MG63 (cell line): ENCODE data around the gene MFAP5. TPM values are rescaled to one million over a fixed set of nuclear protein-coding genes. Genes with fewer than 3 reads are reported as not detected.
A peak's percentile ranks its signal among the peaks of the same experiment; 100 is the strongest.

Source experiments
- DNase-seq: peaks from one replicate; pipeline ENCODE4 v3.0.0-alpha.2; 2020
- H3K27me3 ChIP-seq: fragments of 250-450 bp; sonication (Bioruptor Pico); 2 replicates; pipeline ENCODE4 v1.5.1; 2020; ENCODE audit warnings: mild to moderate bottlenecking, moderate library complexity
- H3K36me3 ChIP-seq: fragments of 250-450 bp; sonication (Bioruptor Pico); 2 replicates; pipeline ENCODE4 v1.5.1; 2020; ENCODE audit warnings: mild to moderate bottlenecking, moderate library complexity
- H3K4me3 ChIP-seq: fragments of 250-450 bp; sonication (Bioruptor Pico); 2 replicates; pipeline ENCODE4 v1.5.1; 2020; ENCODE audit warnings: mild to moderate bottlenecking, moderate library complexity
- H3K9me3 ChIP-seq: fragments of 250-450 bp; sonication (Bioruptor Pico); 2 replicates; pipeline ENCODE4 v1.5.1; 2020; ENCODE audit warnings: mild to moderate bottlenecking, moderate library complexity
- total RNA-seq: library from RNA; depleted of rRNA; stranded (reverse); fragments of >200 nt; shearing (Covaris generic); gene quantifications from 2 replicates; pipeline ENCODE4 v1.2.3, GENCODE V29; 2014; ENCODE audit warnings: low replicate concordance; rRNA removed

MFAP5 gene, protein sequence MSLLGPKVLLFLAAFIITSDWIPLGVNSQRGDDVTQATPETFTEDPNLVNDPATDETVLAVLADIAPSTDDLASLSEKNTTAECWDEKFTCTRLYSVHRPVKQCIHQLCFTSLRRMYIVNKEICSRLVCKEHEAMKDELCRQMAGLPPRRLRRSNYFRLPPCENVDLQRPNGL
- total RNA-seq, result 39.0 and 54.5 TPM in 2 replicates

- H3K9me3 ChIP-seq, result no peaks in the 10 kb centered on the region
- DNase-seq, result peak; percentile 65
- H3K27me3 ChIP-seq, result no peaks in the 10 kb centered on the region
- H3K36me3 ChIP-seq, result no peaks in the 10 kb centered on the region
- peak within 1 kb of the TSS; percentile 31 for H3K4me3 ChIP-seq
These were observed at the start of gene MFAP5 for GRCh38 chr12:8662593-8662992. Gene MFAP5, minus strand, starts transcription at chr12:8662826. Its CDS starts 722 bp downstream, at chr12:8662104.

DNA sequence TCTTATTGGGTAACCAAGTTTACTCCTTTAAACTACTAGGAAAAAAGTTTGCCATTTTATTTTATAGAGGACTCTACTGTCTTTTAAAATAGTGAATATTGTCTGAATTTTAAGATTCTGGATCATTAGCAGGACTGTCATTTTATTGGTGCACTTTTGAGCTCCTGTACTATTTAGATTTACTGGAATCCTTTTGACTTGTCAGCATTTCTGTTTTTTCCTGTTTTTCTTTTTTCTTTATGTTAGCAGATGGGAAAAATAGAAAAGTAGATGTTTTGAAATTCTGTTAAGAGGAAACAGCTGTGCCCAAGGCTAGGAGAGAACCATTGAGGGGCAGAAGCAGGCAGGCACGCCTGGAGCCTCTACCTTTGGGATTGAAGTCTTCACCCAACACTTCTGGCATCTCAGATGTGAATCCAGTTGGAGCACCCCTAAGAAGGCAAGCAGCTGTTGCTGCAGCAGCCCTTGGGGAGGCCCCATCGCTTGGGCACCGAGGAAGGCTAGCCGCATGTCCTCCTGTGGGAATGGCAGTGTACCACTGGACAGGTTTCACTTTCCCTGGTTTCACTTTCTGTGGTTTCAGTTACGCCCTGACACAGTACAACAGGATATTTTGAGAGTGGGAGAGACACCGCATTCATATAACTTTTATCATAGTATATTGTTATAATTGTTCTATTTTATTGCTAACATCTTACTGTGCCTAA lies 46.7 kb upstream of the MFAP5 start:
- Histone ChIP-seq H3K4me3 (peak overlapping the region; percentile 35), H3K9me3 (no peaks in the 10 kb centered on the region), H3K36me3 (peaks cover 5% of the 10 kb centered on the region; the same call in 1 of the 2 replicates), H3K27me3 (no peaks in the 10 kb centered on the region)
- DNase-seq, result peak; percentile 22

GRCh38 chr12:8702159-8702558 lies 39.5 kb upstream of the MFAP5 start:
- H3K36me3 ChIP-seq, result peaks cover 3% of the 10 kb centered on the region; the same call in 1 of the 2 replicates
- DNase-seq, result no peak
- no peaks in the 10 kb centered on the region for H3K27me3 ChIP-seq
- H3K9me3 ChIP-seq, result no peaks in the 10 kb centered on the region
- no peak overlapping the region for H3K4me3 ChIP-seq

DNA sequence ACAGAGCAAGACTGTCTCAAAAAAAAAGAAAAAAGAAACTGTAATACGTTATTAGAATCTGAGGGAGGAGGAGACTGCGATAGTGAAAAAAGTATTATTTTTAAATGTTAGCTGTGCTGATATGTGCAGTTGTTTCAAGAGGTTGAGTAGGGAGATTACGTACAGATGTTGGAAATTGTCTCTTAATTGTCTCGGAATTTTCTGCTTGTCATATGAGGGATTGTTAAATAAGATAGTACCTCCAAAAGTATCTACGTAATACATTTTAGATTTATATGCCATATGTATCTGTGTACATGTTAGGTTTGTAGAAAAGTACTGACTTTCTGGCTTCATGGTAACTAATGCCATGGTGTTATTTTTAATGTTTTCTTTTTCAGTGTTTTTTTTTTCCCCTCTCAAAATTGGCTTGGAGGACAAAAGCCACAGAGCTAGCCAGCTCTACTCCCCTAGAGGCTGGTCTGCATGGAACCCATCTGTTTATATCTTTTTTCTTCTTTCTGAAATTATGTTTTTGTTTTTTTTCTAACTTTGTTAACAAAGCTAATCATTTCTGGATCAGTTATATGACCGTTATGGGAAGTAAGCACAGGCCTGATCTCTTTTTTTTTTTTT lies 38.5 kb upstream of the MFAP5 start:
- peaks cover 3% of the 10 kb centered on the region; the same call in 1 of the 2 replicates for H3K36me3 ChIP-seq
- H3K27me3 ChIP-seq, result no peaks in the 10 kb centered on the region
- H3K9me3 ChIP-seq, result no peaks in the 10 kb centered on the region
- DNase-seq, result no peak
- H3K4me3 ChIP-seq, result no peak overlapping the region

DNA sequence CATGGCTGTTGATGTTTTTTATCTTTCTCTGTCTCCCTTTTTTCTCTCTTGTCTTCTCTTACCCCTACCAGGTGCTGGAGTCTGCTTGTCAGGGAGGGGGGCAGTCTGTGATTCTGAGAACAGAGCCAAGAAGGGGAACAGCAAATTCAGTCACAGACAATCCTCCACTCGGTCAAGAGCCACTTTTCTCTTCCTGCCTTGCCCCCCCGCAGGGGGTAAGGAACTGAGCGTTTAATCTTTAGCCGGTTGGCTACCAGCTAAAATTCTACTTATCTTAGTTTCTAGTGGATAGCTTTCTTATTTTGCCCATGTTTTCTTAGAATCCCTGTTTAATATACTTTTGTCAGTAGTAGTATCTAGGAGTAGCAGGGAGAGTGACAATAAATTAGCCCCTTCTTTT lies 37.1 kb upstream of the MFAP5 start:
- H3K4me3 ChIP-seq, result no peak overlapping the region; the same call in 1 of the 2 replicates
- no peak for DNase-seq

GRCh38 chr12:8698879-8699278 lies 36.3 kb upstream of the MFAP5 start:
- Histone ChIP-seq H3K36me3 (peaks cover 3% of the 10 kb centered on the region; the same call in 1 of the 2 replicates), H3K4me3 (peak overlapping the region; percentile 96), H3K9me3 (no peaks in the 10 kb centered on the region), H3K27me3 (no peaks in the 10 kb centered on the region)
- no peak for DNase-seq

More for the DNA sequence above, 37.1 kb upstream of the MFAP5 start:
- Histone ChIP-seq H3K36me3 (peaks cover 3% of the 10 kb centered on the region; the same call in 1 of the 2 replicates), H3K9me3 (no peaks in the 10 kb centered on the region), H3K27me3 (no peaks in the 10 kb centered on the region)

- Histone ChIP-seq H3K27me3 (no peaks in the 10 kb centered on the region), H3K4me3 (peak overlapping the region; percentile 96), H3K36me3 (peaks cover 3% of the 10 kb centered on the region; the same call in 1 of the 2 replicates), H3K9me3 (no peaks in the 10 kb centered on the region)
- DNase-seq, result peak; percentile 66
These were observed 35.7 kb upstream of the MFAP5 start for GRCh38 chr12:8698132-8698851.

- peak; percentile 81 for DNase-seq
- Histone ChIP-seq H3K36me3 (peaks cover 3% of the 10 kb centered on the region; the same call in 1 of the 2 replicates), H3K4me3 (peak within 1 kb of the TSS; percentile 96), H3K27me3 (no peaks in the 10 kb centered on the region), H3K9me3 (no peaks in the 10 kb centered on the region)
These were observed 35.0 kb upstream of the MFAP5 start, which contains the start of gene RIMKLB for GRCh38 chr12:8697476-8698131. Gene RIMKLB, plus strand, starts transcription at chr12:8697991. Its CDS starts 15,876 bp downstream, at chr12:8713867.

- no peaks in the 10 kb centered on the region for H3K9me3 ChIP-seq
- H3K27me3 ChIP-seq, result no peaks in the 10 kb centered on the region
- H3K36me3 ChIP-seq, result peaks cover 3% of the 10 kb centered on the region; the same call in 1 of the 2 replicates
- peak overlapping the region; percentile 96 for H3K4me3 ChIP-seq
- no peak for DNase-seq
These were observed 34.5 kb upstream of the MFAP5 start for GRCh38 chr12:8697120-8697475.

- Histone ChIP-seq H3K27me3 (no peaks in the 10 kb centered on the region), H3K4me3 (peak overlapping the region; percentile 96), H3K36me3 (peaks cover 3% of the 10 kb centered on the region; the same call in 1 of the 2 replicates), H3K9me3 (no peaks in the 10 kb centered on the region)
- DNase-seq, result no peak
These were observed 33.9 kb upstream of the MFAP5 start for GRCh38 chr12:8696442-8697090.

DNA sequence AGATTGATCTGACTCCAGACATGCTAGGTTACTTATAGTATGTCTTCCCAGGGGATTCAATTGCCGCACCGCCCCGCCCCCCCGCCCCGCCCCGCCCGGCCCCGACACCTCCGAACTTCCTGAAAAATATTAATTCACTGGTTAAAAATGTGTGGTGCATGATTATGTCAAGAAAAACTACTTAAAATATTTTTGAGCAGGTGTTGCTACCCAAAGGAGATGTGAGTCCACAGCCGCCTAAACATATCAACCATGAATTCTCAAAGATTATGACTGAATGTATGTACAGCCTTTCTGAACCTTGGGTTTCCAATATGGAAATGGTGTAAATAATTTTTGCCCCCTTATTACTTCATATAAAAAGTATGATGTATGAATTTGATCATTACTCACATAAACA lies 32.5 kb upstream of the MFAP5 start:
- H3K9me3 ChIP-seq, result no peaks in the 10 kb centered on the region
- no peak overlapping the region for H3K4me3 ChIP-seq
- DNase-seq, result no peak
- no peaks in the 10 kb centered on the region; the same call in 1 of the 2 replicates for H3K36me3 ChIP-seq
- H3K27me3 ChIP-seq, result no peaks in the 10 kb centered on the region

- no peaks in the 10 kb centered on the region for H3K9me3 ChIP-seq
- DNase-seq, result no peak
- no peaks in the 10 kb centered on the region for H3K27me3 ChIP-seq
- H3K4me3 ChIP-seq, result no peak overlapping the region
- no peaks in the 10 kb centered on the region for H3K36me3 ChIP-seq
These were observed 29.9 kb upstream of the MFAP5 start for GRCh38 chr12:8692573-8692972.

DNA sequence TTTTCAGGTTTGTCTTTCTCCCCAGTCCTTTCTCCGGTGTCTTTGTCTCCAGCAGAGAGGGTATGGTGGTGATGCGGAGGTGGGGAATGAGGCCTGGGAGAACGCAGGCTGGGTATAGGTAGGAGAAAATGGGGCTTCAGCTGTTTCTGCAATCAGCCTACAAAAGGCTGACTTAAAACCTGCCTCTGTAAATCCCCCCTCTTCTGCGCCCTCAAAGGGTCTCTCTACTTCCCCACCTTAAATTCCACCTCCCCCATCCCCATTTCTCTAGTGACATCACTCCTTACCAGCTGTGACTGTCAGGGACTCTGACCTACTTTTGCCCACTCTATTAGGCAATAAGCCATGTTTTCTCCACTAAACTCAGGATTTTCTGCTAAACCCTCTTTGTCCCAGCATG lies 27.1 kb upstream of the MFAP5 start:
- H3K9me3 ChIP-seq, result no peaks in the 10 kb centered on the region
- H3K4me3 ChIP-seq, result no peak overlapping the region
- no peaks in the 10 kb centered on the region for H3K27me3 ChIP-seq
- DNase-seq, result no peak
- H3K36me3 ChIP-seq, result no peaks in the 10 kb centered on the region

- H3K9me3 ChIP-seq, result no peaks in the 10 kb centered on the region
- no peak overlapping the region for H3K4me3 ChIP-seq
- H3K27me3 ChIP-seq, result no peaks in the 10 kb centered on the region
- DNase-seq, result peak; percentile 59
- H3K36me3 ChIP-seq, result no peaks in the 10 kb centered on the region
These were observed 25.4 kb upstream of the MFAP5 start for GRCh38 chr12:8687846-8688601.

DNA sequence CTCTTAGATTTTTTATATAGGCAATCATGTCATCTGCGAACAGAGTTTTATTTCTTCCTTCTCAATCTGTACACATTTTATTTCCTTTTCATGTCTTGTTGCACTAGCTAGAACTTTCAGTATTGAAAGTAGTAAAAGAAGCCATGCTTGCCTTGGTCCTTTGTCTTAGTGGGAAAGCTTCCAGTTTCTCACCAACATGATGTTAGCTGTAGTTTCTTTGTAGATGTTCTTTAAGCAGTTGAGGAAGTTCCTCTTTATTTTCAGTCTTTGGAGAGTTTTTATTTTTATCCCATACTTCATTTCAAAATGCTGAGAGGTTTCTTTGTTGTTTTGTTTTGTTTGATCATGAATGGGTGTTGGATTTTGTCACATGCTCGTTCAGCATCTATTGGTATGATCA lies 22.4 kb upstream of the MFAP5 start:
- no peak for DNase-seq
- H3K9me3 ChIP-seq, result no peaks in the 10 kb centered on the region
- no peaks in the 10 kb centered on the region for H3K27me3 ChIP-seq
- no peak overlapping the region for H3K4me3 ChIP-seq
- H3K36me3 ChIP-seq, result no peaks in the 10 kb centered on the region
